Osteocyte (in vitro differentiated cells): ENCODE results near the gene GMDS. TPM values are rescaled to one million over a fixed set of nuclear protein-coding genes. Genes with fewer than 3 reads are reported as not detected.

ENCODE experiments used
- DNase-seq: peaks from one replicate; pipeline ENCODE4 v3.0.0; 2021; ENCODE audit warnings: mixed read lengths; ENCODE audit not compliant: unreplicated experiment; ENCODE audit errors: extremely low spot score
- H3K27ac Mint-ChIP-seq: one replicate; pipeline ENCODE4 v1.8.0; 2021; ENCODE audit warnings: mild to moderate bottlenecking, mixed read lengths; ENCODE audit not compliant: unreplicated experiment
- H3K27me3 Mint-ChIP-seq: one replicate; pipeline ENCODE4 v1.8.0; 2021; ENCODE audit warnings: mixed read lengths; ENCODE audit not compliant: unreplicated experiment
- H3K36me3 Mint-ChIP-seq: one replicate; pipeline ENCODE4 v1.8.0; 2021; ENCODE audit warnings: mixed read lengths; ENCODE audit not compliant: unreplicated experiment
- H3K4me1 Mint-ChIP-seq: one replicate; pipeline ENCODE4 v1.8.0; 2021; ENCODE audit warnings: mixed read lengths; ENCODE audit not compliant: unreplicated experiment
- H3K4me3 Mint-ChIP-seq: one replicate; pipeline ENCODE4 v1.8.0; 2021; ENCODE audit warnings: mild to moderate bottlenecking, moderate library complexity, mixed read lengths; ENCODE audit not compliant: unreplicated experiment
- H3K9me3 Mint-ChIP-seq: one replicate; pipeline ENCODE4 v1.8.0; 2021; ENCODE audit warnings: mixed read lengths; ENCODE audit not compliant: unreplicated experiment
- CTCF ChIP-seq: fragments of 200-600 bp; sonication (generic); IDR thresholded peaks from 2 replicates; pipeline ENCODE4 v1.5.0; 2021; ENCODE audit warnings: antibody characterized with exemption, mild to moderate bottlenecking, moderate library complexity
- total RNA-seq: library from RNA; stranded (reverse); gene quantifications from 2 replicates; pipeline ENCODE4 v1.2.1, GENCODE V29; 2021

GMDS gene
- total RNA-seq, 1 donor from 2014 or later, result 30.7 TPM

GRCh38 chr6:2133716-2134310 lies 111.6 kb downstream of the GMDS start:
- Mint-ChIP-seq H3K27ac (peak overlapping the region; percentile 7), H3K27me3 (no peaks in the 10 kb centered on the region), H3K4me1 (peaks cover 32% of the 10 kb centered on the region), H3K4me3 (no peak overlapping the region), H3K9me3 (no peaks in the 10 kb centered on the region), H3K36me3 (no peaks in the 10 kb centered on the region)
- TF ChIP-seq CTCF, result no peak
- no peak for DNase-seq

- no peak for DNase-seq
- no peak for TF ChIP-seq CTCF
Measured at GRCh38 chr6:2132916-2133315, 112.5 kb downstream of the GMDS start.

GRCh38 chr6:2132416-2132815 lies 113.0 kb downstream of the GMDS start:
- Mint-ChIP-seq H3K4me3 (no peak overlapping the region), H3K36me3 (no peaks in the 10 kb centered on the region), H3K4me1 (peaks cover 32% of the 10 kb centered on the region)

More at GRCh38 chr6:2132916-2133315, 112.5 kb downstream of the GMDS start:
- no peak overlapping the region for H3K4me3 Mint-ChIP-seq
- no peak overlapping the region for H3K27ac Mint-ChIP-seq
- H3K27me3 Mint-ChIP-seq, result no peaks in the 10 kb centered on the region
- H3K36me3 Mint-ChIP-seq, result no peaks in the 10 kb centered on the region
- H3K9me3 Mint-ChIP-seq, result no peaks in the 10 kb centered on the region
- peaks cover 32% of the 10 kb centered on the region for H3K4me1 Mint-ChIP-seq

GRCh38 chr6:2129182-2129621 lies 116.2 kb downstream of the GMDS start:
- Mint-ChIP-seq H3K4me3 (no peak overlapping the region), H3K36me3 (no peaks in the 10 kb centered on the region), H3K27me3 (no peaks in the 10 kb centered on the region), H3K9me3 (no peaks in the 10 kb centered on the region), H3K27ac (no peak overlapping the region), H3K4me1 (peaks cover 22% of the 10 kb centered on the region)
- DNase-seq, result no peak
- no peak for TF ChIP-seq CTCF

More at GRCh38 chr6:2132416-2132815, 113.0 kb downstream of the GMDS start:
- Mint-ChIP-seq H3K27me3 (no peaks in the 10 kb centered on the region), H3K27ac (no peak overlapping the region), H3K9me3 (no peaks in the 10 kb centered on the region)
- no peak for DNase-seq
- TF ChIP-seq CTCF, result no peak

- no peak overlapping the region for H3K27ac Mint-ChIP-seq
- H3K36me3 Mint-ChIP-seq, result peaks cover 4% of the 10 kb centered on the region
- H3K27me3 Mint-ChIP-seq, result no peaks in the 10 kb centered on the region
- no peak overlapping the region for H3K4me3 Mint-ChIP-seq
- no peak for TF ChIP-seq CTCF
- H3K9me3 Mint-ChIP-seq, result no peaks in the 10 kb centered on the region
- peaks cover 10% of the 10 kb centered on the region for H3K4me1 Mint-ChIP-seq
- DNase-seq, result no peak
Measured at GRCh38 chr6:2127484-2127911, 117.9 kb downstream of the GMDS start.
